ENCODE measurements around the gene SLC25A47.
A peak's percentile ranks its signal among the peaks of the same experiment; 100 is the strongest.
"Not testable (repeated sequence)": the region's sequence is repeated elsewhere in the genome, so short reads cannot be mapped to it uniquely, and the experiment has no call there.

The SLC25A47 gene

GRCh38 chr14:100287202-100287997, 35.7 kb upstream of the SLC25A47 start:
- no peak for TF ChIP-seq Cebpa-rat (IDR thresholded peaks at IDR 0.05)
- Histone ChIP-seq H3K9me3 (replicated peaks in 1 of 11) (no peaks in the 10 kb centered on the region), H3K4me2 (peak overlapping the region in 10 of 11 experiments; percentile 7 to 95 (median 68); a peak in 16 of 22 replicates), H3K27ac (peak overlapping the region in 3 of 11 experiments; percentile 14 to 35 (median 18); a peak in 4 of 22 replicates), H3K36me3 (peaks cover 18 to 45% (median 27%) of the 10 kb centered on the region in 11 experiments), H4K20me1 (peaks cover 45 to 90% (median 75%) of the 10 kb centered on the region in 11 experiments; a peak in 21 of 22 replicates), H3K4me3 (no peak overlapping the region), H3K27me3 (no peaks in the 10 kb centered on the region), H3K4me1 (peaks cover 58 to 94% (median 85%) of the 10 kb centered on the region in 10 experiments), H3K9ac (peak overlapping the region in 5 of 11 experiments; percentile 5 to 47 (median 29); a peak in 7 of 22 replicates)

- peaks cover 39 to 90% (median 72%) of the 10 kb centered on the region in 11 experiments; a peak in 21 of 22 replicates for H4K20me1 ChIP-seq
- H3K9me3 ChIP-seq (replicated peaks in 1 of 11); H3K27me3 ChIP-seq; H3K4me3 ChIP-seq: not testable (repeated sequence)
- H3K4me2 ChIP-seq = peak overlapping the region in 8 of 11 experiments; percentile 2 to 95 (median 86); a peak in 14 of 22 replicates
- peaks cover 63 to 95% (median 88%) of the 10 kb centered on the region in 10 experiments for H3K4me1 ChIP-seq
- H3K36me3 ChIP-seq = peaks cover 24 to 45% (median 29%) of the 10 kb centered on the region in 11 experiments
- H3K27ac ChIP-seq = peak overlapping the region in 2 of 11 experiments; percentile 18 to 35; a peak in 4 of 22 replicates
- H3K9ac ChIP-seq = peak overlapping the region in 5 of 11 experiments; percentile 5 to 47 (median 29); a peak in 5 of 22 replicates
Observed at GRCh38 chr14:100287998-100288295, 35.2 kb upstream of the SLC25A47 start.

- peak overlapping the region in 10 of 11 experiments; percentile 73 to 95 (median 86); a peak in 16 of 22 replicates for H3K4me2 ChIP-seq
- H3K9me3 ChIP-seq (replicated peaks in 1 of 11) = no peaks in the 10 kb centered on the region
- peaks cover 24 to 47% (median 31%) of the 10 kb centered on the region in 11 experiments for H3K36me3 ChIP-seq
- H3K4me3 ChIP-seq = no peak overlapping the region; a peak in 1 of 20 replicates
- peaks cover 70 to 96% (median 92%) of the 10 kb centered on the region in 10 experiments for H3K4me1 ChIP-seq
- H4K20me1 ChIP-seq = peaks cover 34 to 90% (median 72%) of the 10 kb centered on the region in 11 experiments; a peak in 21 of 22 replicates
- H3K27me3 ChIP-seq = no peaks in the 10 kb centered on the region
- H3K27ac ChIP-seq = peak overlapping the region in 5 of 11 experiments; percentile 80 to 92 (median 90); a peak in 10 of 22 replicates
- H3K9ac ChIP-seq = peak overlapping the region in 8 of 11 experiments; percentile 7 to 83 (median 68); a peak in 10 of 22 replicates
- no peak for TF ChIP-seq Cebpa-rat (IDR thresholded peaks at IDR 0.05)
Observed at GRCh38 chr14:100288382-100289185, 34.6 kb upstream of the SLC25A47 start.

- H3K4me2 ChIP-seq = peak overlapping the region; percentile 73 to 95 (median 86)
- H3K9me3 ChIP-seq (replicated peaks in 1 of 11) = no peaks in the 10 kb centered on the region
- peaks cover 24 to 49% (median 31%) of the 10 kb centered on the region in 11 experiments for H3K36me3 ChIP-seq
- peak overlapping the region; percentile 26 to 92 (median 80); a peak in 21 of 22 replicates for H3K27ac ChIP-seq
- H3K4me1 ChIP-seq = peaks cover 76 to 98% (median 95%) of the 10 kb centered on the region in 10 experiments
- H3K27me3 ChIP-seq = no peaks in the 10 kb centered on the region
- peaks cover 23 to 86% (median 64%) of the 10 kb centered on the region in 11 experiments; a peak in 21 of 22 replicates for H4K20me1 ChIP-seq
- TF ChIP-seq Cebpa-rat (IDR thresholded peaks at IDR 0.05) = no peak
- H3K9ac ChIP-seq = peak overlapping the region; percentile 19 to 83 (median 66)
- H3K4me3 ChIP-seq = peak overlapping the region in 4 of 10 experiments; percentile 16 to 30 (median 19); a peak in 3 of 20 replicates
Observed at GRCh38 chr14:100289916-100290606, 33.1 kb upstream of the SLC25A47 start.

- H3K27me3 ChIP-seq = no peaks in the 10 kb centered on the region
- H3K4me1 ChIP-seq = peaks cover 81 to 99% (median 98%) of the 10 kb centered on the region in 10 experiments
- peak overlapping the region; percentile 19 to 83 (median 66) for H3K9ac ChIP-seq
- peak overlapping the region in 4 of 10 experiments; percentile 16 to 31 (median 25); a peak in 6 of 20 replicates for H3K4me3 ChIP-seq
- H3K4me2 ChIP-seq = peak overlapping the region; percentile 73 to 95 (median 86)
- peak overlapping the region in 10 of 11 experiments; percentile 48 to 92 (median 81); a peak in 20 of 22 replicates for H3K27ac ChIP-seq
- H4K20me1 ChIP-seq = peaks cover 23 to 87% (median 64%) of the 10 kb centered on the region in 11 experiments; a peak in 21 of 22 replicates
- peaks cover 24 to 55% (median 35%) of the 10 kb centered on the region in 11 experiments for H3K36me3 ChIP-seq
- no peak for TF ChIP-seq Cebpa-rat (IDR thresholded peaks at IDR 0.05)
- no peaks in the 10 kb centered on the region for H3K9me3 ChIP-seq (replicated peaks in 1 of 11)
Observed at GRCh38 chr14:100290607-100291304, 32.4 kb upstream of the SLC25A47 start.

GRCh38 chr14:100291305-100292075, 31.6 kb upstream of the SLC25A47 start:
- peaks cover 82 to 99% (median 98%) of the 10 kb centered on the region in 10 experiments for H3K4me1 ChIP-seq
- peak overlapping the region; percentile 19 to 83 (median 66); a peak in 21 of 22 replicates for H3K9ac ChIP-seq
- H3K4me3 ChIP-seq = peak overlapping the region in 2 of 10 experiments; percentile 30 to 31; a peak in 3 of 20 replicates
- H3K27me3 ChIP-seq = no peaks in the 10 kb centered on the region
- no peaks in the 10 kb centered on the region for H3K9me3 ChIP-seq (replicated peaks in 1 of 11)
- peak overlapping the region in 9 of 11 experiments; percentile 48 to 92 (median 82); a peak in 17 of 22 replicates for H3K27ac ChIP-seq
- no peak for TF ChIP-seq Cebpa-rat (IDR thresholded peaks at IDR 0.05)
- H4K20me1 ChIP-seq = peaks cover 23 to 85% (median 65%) of the 10 kb centered on the region in 11 experiments; a peak in 21 of 22 replicates
- peak overlapping the region; percentile 73 to 95 (median 86) for H3K4me2 ChIP-seq
- peaks cover 24 to 60% (median 35%) of the 10 kb centered on the region in 11 experiments for H3K36me3 ChIP-seq

GRCh38 chr14:100292301-100292775, 30.8 kb upstream of the SLC25A47 start:
- peak overlapping the region in 10 of 11 experiments; percentile 73 to 97 (median 86); a peak in 18 of 22 replicates for H3K4me2 ChIP-seq
- peak overlapping the region in 7 of 11 experiments; percentile 49 to 83 (median 76); a peak in 14 of 22 replicates for H3K9ac ChIP-seq
- no peaks in the 10 kb centered on the region for H3K27me3 ChIP-seq
- H3K9me3 ChIP-seq (replicated peaks in 1 of 11) = no peaks in the 10 kb centered on the region
- H3K4me1 ChIP-seq = peaks cover 83 to 99% (median 98%) of the 10 kb centered on the region in 10 experiments
- H3K27ac ChIP-seq = peak overlapping the region in 8 of 11 experiments; percentile 72 to 92 (median 86); a peak in 16 of 22 replicates
- H3K36me3 ChIP-seq = peaks cover 24 to 60% (median 35%) of the 10 kb centered on the region in 11 experiments
- H4K20me1 ChIP-seq = peaks cover 26 to 85% (median 63%) of the 10 kb centered on the region in 11 experiments; a peak in 21 of 22 replicates
- no peak for TF ChIP-seq Cebpa-rat (IDR thresholded peaks at IDR 0.05)
- no peak overlapping the region for H3K4me3 ChIP-seq

Measured in BLaER1 treated with 17β-estradiol and CSF1 and Interleukin-3, amounts not matched to agents 10 nM and 100 nM (cell line).